Dedifferentiated amniotic fluid mesenchymal stem cell (primary cell): ENCODE measurements around the gene MRPL58.
"Not testable (repeated sequence)": the region's sequence is repeated elsewhere in the genome, so short reads cannot be mapped to it uniquely, and the experiment has no call there.

Source experiments
- DNase-seq: peaks from one replicate; pipeline ENCODE4 v3.0.0-alpha.2; 2016; ENCODE audit errors: extremely low spot score

Gene MRPL58

DNA sequence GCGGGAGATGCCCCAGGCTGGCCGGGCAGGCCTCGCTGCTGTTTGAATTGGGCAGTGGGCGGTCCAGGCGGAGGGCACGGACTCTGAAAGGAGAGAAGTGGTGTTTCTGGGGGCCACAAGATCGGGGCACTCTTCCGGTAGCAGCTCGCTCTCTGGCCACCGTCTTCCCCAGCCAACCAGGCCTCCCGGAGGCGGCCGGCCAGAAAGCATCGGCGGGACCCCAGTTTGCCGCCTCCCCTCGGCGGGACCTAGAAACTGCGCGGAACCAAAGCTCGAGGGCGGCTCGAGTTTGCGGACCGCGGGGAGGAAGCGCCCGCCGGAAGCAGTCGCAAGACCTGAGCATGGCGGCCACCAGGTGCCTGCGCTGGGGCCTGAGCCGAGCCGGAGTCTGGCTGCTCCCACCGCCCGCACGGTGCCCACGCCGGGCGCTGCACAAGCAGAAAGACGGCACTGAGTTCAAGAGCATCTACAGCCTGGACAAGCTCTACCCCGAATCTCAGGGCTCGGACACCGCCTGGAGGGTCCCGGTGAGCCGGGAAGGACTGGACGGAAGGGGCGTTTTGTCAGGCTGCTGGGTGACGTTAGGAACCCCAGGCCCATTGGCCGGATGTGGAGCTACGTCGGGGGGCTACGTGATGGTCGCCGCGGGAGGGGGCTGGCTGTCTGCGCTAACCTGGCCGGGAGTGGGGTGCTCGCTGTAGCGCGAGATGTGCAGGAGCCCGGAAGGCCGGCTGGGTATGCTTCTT lies at the start of gene MRPL58:
Gene MRPL58 (plus strand): TSS at position 325 of the 746 bp plus-strand sequence. CDS start 17 bp downstream, at position 342.
- DNase-seq: peak; percentile 83

DNA sequence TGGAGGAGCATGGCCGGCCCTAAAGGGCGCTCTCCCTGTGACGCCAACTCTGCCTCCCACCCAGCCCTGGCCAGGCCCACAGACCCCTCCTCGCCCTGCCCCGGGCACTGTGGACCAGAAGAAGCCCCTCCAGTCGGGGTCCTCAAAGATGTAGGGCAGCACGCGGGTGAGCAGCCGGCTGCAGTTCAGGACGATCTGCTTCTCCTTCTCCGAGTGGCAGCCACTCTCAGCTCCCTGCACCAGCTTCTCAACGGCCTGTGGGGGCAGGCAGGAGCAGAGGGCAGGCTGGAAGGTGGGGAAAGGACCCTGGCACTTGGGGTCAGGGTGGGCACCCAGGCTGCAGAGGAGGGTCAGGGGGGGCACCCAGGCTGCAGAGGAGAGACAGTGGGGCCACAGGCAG lies 48.8 kb upstream of the MRPL58 start:
- no peak for DNase-seq

DNA sequence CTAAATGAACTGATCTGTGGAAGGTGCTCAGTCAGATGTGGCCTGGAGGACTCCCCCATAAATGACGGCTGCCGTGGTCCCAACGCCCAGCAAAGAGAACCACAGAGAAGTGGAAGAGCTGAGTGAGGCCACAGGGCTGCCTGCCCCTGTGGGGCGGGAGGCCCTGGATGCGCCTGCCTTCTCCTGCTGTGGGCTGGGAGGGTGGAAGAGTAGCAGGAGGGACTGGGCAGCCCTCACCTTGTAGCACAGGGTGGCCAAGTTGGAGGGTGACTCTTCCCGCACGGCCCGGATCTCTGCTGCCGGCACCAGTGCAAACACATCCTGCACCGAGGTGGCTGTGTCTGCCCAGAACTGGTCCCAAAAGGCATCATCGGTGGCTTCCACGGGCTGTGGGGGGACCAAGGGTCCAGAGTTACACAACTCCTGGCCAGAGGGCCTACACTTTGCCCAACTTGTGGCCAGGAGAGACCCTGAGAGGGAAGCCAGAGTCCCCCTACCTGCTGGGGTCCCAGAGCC lies 48.2 kb upstream of the MRPL58 start:
- no peak for DNase-seq

- no peak for DNase-seq
These were observed 47.4 kb upstream of the MRPL58 start for GRCh38 chr17:74964988-74965622.

DNA sequence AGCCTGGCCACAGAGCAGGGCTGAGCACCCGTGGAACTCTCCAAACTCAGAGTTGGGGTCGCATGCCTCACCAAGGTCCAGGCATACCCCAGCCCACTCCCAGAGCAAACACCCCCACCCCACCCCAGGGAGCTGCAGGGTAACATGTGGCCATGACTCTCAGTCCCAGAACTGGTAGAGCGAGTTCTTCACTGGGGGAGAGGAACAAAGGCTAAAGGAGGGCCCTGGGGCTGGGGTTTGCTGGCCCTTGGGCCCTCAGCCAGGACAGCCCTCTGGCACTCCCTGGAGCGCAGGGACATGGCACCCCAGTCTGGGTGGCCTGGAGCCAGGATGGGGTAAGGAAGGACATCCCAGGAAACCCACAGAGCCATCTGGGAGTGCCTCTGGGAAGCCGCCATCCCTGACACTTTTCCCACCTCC lies 44.1 kb upstream of the MRPL58 start:
- DNase-seq: no peak

GRCh38 chr17:74969501-74969900 lies 43.0 kb upstream of the MRPL58 start:
- DNase-seq: not testable (repeated sequence)

DNA sequence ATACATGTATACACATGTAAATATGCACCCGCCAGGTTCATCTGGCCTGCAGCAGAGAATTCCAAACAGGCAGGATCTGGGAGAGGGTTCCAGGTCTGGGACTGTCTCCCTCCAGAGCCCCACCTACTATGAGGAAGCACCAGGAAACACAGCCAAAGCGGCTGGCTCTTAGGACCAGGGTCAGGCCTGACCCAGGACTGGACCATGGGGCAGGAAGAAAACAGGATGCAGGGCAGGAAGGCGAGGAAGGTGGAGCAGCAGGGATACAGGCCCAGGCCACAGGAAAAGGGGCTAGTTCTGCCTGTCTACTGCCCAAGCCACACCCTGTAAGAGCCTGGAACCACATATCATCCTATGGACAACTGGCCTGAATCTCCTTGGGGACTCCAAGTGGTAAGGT lies 42.1 kb upstream of the MRPL58 start:
- no peak for DNase-seq

DNA sequence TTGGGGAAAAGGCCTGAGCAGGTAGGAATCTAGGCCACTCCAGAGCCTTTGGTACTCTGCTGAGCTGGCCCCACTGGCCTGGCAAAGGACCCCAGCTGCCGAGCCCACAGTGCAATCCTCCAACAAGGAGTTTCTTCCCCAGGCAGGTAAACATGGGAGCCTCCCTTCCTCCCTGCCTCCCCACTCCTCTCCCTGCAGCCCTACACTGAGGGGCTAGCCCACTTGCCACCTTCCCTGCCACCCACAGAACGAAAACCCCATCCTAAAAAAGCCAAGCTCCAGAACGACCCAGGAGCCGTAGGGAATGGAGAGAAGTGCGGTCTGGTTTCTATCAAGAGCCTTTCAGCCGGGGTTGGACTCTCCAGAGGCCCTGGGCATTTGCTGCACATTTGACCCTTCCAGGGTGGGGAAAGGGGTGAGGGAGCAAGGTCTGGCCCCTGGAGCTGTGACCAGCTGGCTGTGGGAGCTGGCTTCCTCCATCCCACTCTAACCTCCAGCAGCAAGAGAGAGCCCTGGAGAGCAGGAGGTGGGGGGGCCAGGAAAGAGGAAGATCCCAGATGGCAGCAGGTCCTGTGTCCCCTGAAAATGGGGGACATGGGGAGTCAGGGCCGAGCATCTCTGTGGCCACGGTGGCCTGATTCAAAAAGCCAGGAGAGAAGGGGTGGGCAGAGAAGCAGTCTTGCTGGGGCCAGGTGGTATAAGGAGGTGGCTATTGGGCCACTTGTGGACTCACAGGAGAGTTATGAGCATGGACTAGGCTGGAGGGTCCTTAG lies 41.2 kb upstream of the MRPL58 start:
- no peak for DNase-seq

GRCh38 chr17:74971842-74972106 lies 40.7 kb upstream of the MRPL58 start:
- DNase-seq: no peak

GRCh38 chr17:74972107-74972972 lies 40.1 kb upstream of the MRPL58 start, which contains the start of gene HID1:
TSS of gene HID1 (minus strand) at chr17:74972759. CDS start at chr17:74972656, 103 bp downstream.
- DNase-seq: no peak

DNA sequence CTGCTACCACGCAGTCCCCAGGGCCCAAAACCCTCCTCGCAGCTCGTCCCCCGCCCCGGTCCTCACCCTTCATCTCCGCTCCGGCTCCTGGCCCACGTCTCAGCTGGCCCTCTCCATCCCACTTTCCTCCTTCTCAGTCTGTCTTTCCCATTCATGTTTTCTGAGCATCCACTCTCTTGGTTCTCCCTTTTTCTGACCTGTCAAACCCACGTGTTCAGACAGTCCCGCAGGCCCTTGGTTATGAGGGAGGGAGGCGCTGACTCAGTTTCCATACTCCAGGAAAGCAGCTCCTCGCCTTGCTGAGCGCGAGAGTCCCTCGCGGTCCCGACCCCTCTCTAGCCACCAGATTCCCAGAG lies 39.5 kb upstream of the MRPL58 start:
- DNase-seq: no peak

- DNase-seq: no peak
These were observed 36.5 kb upstream of the MRPL58 start for GRCh38 chr17:74975943-74976342.

GRCh38 chr17:74977802-74978201 lies 34.7 kb upstream of the MRPL58 start:
- DNase-seq: no peak

- DNase-seq: no peak
These were observed 34.2 kb upstream of the MRPL58 start for GRCh38 chr17:74978240-74978639.

- DNase-seq: no peak
These were observed 32.9 kb upstream of the MRPL58 start for GRCh38 chr17:74979408-74980146.

DNA sequence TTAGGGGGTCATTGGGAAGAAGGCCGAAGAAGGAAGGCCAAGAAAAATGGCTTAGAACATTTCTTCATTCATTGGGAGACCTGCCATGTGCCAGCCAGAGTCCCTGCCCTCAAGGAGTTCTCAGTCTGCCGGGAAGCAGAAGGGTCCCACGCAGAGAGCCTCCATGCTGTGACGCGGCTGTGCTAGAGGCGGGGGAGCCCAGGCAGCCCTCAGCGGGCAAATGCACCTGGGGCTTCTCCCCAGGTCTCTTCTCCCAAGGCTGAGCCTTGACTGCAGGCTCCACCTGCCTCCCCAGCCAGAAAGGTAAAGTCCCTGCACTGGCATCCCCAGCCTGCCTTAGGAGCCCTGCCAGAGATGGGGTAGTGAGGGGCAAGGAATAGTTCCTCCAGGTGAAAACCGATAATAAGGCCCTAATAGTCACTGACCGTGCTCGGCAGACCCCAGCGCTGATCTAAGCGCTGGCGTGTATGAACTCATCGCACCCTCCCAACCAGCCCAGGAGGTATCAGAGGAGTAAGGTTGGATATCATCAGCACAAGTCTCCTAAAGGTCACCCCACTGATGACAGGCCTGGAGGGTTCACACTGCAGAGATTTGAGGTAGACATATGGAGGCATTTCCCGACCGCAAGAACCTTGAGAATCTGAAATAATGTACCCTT lies 31.0 kb upstream of the MRPL58 start:
- DNase-seq: no peak

GRCh38 chr17:74981979-74982662 lies 30.3 kb upstream of the MRPL58 start:
- no peak for DNase-seq

DNA sequence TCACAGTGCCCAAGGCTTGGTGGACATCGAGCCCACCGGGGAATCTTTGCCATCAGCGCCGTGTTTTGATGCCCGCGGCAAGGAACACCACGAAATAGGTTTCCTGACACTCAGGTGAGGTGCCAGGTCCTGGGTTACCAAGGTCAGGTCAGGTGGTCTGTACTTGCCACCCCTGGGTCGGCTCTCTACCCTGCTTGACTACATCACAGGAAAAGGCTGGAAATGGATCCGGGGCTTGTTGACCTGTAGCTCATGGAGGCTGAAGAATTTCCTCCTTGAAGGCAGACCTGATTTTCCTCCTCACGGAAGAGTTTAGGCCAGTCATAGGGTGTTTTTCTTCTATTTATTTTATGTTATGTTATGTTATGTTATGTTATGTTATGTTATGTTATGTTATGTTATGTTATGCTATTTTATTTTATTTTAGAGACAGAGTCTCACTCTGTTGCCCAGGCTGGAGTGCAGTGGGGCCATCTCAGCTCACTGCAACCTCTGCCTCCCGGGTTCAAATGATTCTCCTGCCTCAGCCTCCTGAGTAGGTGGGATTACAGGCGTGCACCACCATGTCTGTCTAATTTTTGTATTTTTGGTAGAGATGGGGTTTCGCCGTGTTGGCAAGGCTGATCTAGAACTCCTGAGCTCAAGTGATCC lies 29.7 kb upstream of the MRPL58 start:
- not testable (repeated sequence) for DNase-seq

- no peak for DNase-seq
These were observed 26.3 kb upstream of the MRPL58 start for GRCh38 chr17:74986206-74986576.
